ENCODE data around the gene LRWD1.
A peak's percentile ranks its signal among the peaks of the same experiment; 100 is the strongest.

The LRWD1 gene

GRCh38 chr7:102431617-102432298 is 33.0 kb upstream of the LRWD1 start:
- DNase-seq, result no peak
- TF ChIP-seq GATA1 (IDR thresholded peaks at IDR 0.05; ENCODE audit: low read depth, low read length), result no peak
- no peak for TF ChIP-seq POLR2A (IDR thresholded peaks at IDR 0.05; ENCODE audit: low read length)

GRCh38 chr7:102432442-102433218 is 32.2 kb upstream of the LRWD1 start:
- TF ChIP-seq GATA1 (IDR thresholded peaks at IDR 0.05; ENCODE audit: low read depth, low read length) (no peak), POLR2A (IDR thresholded peaks at IDR 0.05; ENCODE audit: low read length) (no peak)
- DNase-seq, result no peak

GRCh38 chr7:102433219-102434038 is 31.4 kb upstream of the LRWD1 start, which contains the start of gene ORAI2:
ORAI2 (plus strand) TSS chr7:102433575; CDS start chr7:102438957, 5,382 bp downstream.
- peak; percentile 6 for TF ChIP-seq POLR2A (IDR thresholded peaks at IDR 0.05; ENCODE audit: low read length)
- TF ChIP-seq GATA1 (IDR thresholded peaks at IDR 0.05; ENCODE audit: low read depth, low read length), result no peak
- peak; percentile 73 to 84 for DNase-seq

GRCh38 chr7:102434039-102434486 is 30.7 kb upstream of the LRWD1 start:
- DNase-seq, result no peak
- TF ChIP-seq POLR2A (IDR thresholded peaks at IDR 0.05; ENCODE audit: low read length) (peak; percentile 4), GATA1 (IDR thresholded peaks at IDR 0.05; ENCODE audit: low read depth, low read length) (no peak)

GRCh38 chr7:102436118-102436517 is 28.7 kb upstream of the LRWD1 start:
- no peak for DNase-seq
- no peak for TF ChIP-seq POLR2A (IDR thresholded peaks at IDR 0.05; ENCODE audit: low read length)
- no peak for TF ChIP-seq GATA1 (IDR thresholded peaks at IDR 0.05; ENCODE audit: low read depth, low read length)

- DNase-seq, result no peak
- TF ChIP-seq GATA1 (IDR thresholded peaks at IDR 0.05; ENCODE audit: low read depth, low read length), result no peak
- TF ChIP-seq POLR2A (IDR thresholded peaks at IDR 0.05; ENCODE audit: low read length), result no peak
Measured at GRCh38 chr7:102439963-102440795, 24.6 kb upstream of the LRWD1 start.

GRCh38 chr7:102444961-102445673 is 19.7 kb upstream of the LRWD1 start:
- no peak for TF ChIP-seq POLR2A (IDR thresholded peaks at IDR 0.05; ENCODE audit: low read length)
- DNase-seq, result no peak

GRCh38 chr7:102445674-102446071 is 19.1 kb upstream of the LRWD1 start:
- no peak for DNase-seq
- TF ChIP-seq GATA1 (IDR thresholded peaks at IDR 0.05; ENCODE audit: low read depth, low read length) (no peak), POLR2A (IDR thresholded peaks at IDR 0.05; ENCODE audit: low read length) (no peak)

- TF ChIP-seq POLR2A (IDR thresholded peaks at IDR 0.05; ENCODE audit: low read length) (no peak), GATA1 (IDR thresholded peaks at IDR 0.05; ENCODE audit: low read depth, low read length) (no peak)
- DNase-seq, result no peak
Measured at GRCh38 chr7:102446387-102447156, 18.2 kb upstream of the LRWD1 start.

- TF ChIP-seq GATA1 (IDR thresholded peaks at IDR 0.05; ENCODE audit: low read depth, low read length) (no peak), POLR2A (IDR thresholded peaks at IDR 0.05; ENCODE audit: low read length) (no peak)
- DNase-seq, result no peak
Measured at GRCh38 chr7:102447311-102447710, 17.5 kb upstream of the LRWD1 start.

GRCh38 chr7:102449136-102449535 is 15.6 kb upstream of the LRWD1 start:
- no peak for DNase-seq
- TF ChIP-seq GATA1 (IDR thresholded peaks at IDR 0.05; ENCODE audit: low read depth, low read length), result no peak
- no peak for TF ChIP-seq POLR2A (IDR thresholded peaks at IDR 0.05; ENCODE audit: low read length)

- TF ChIP-seq POLR2A (IDR thresholded peaks at IDR 0.05; ENCODE audit: low read length), result no peak
- TF ChIP-seq GATA1 (IDR thresholded peaks at IDR 0.05; ENCODE audit: low read depth, low read length), result no peak
- no peak for DNase-seq
Measured at GRCh38 chr7:102450242-102450641, 14.5 kb upstream of the LRWD1 start.

Measured in erythroblast (primary cell).